PC-9 (cell line): ENCODE data around the gene TMOD3. TPM values are rescaled to one million over a fixed set of nuclear protein-coding genes. Genes with fewer than 3 reads are reported as not detected.

Source experiments
- BruUV-seq: library from RNA; stranded (reverse); fragments of 400-500 nt; replicated peaks from 2 replicates; lab custom pipeline; 2021; lab: Mats Ljungman, UMichigan
- CTCF ChIA-PET: fragments of 300-600 bp; sonication (Branson Sonifier 250); formaldehyde crosslinking; loops from one replicate; lab custom pipeline; 2022; ENCODE audit warnings: antibody characterized with exemption; lab: Charles Lee
- POLR2A ChIA-PET: fragments of 300-600 bp; sonication (Branson Sonifier 250); formaldehyde crosslinking; loops from one replicate; lab custom pipeline; 2022; ENCODE audit warnings: antibody characterized with exemption; ENCODE audit not compliant: unreplicated experiment; lab: Charles Lee
- DNase-seq, 2 experiments: peaks; one replicate each; pipeline versions ENCODE4 v3.0.0 to v3.0.0-alpha.2; 2015 to 2022; ENCODE audit warnings: mixed read lengths in 1 of 2
- H2AFZ ChIP-seq: fragments of 200-600 bp; sonication (generic); 2 replicates; pipeline ENCODE4 v1.8.1; 2017; ENCODE audit warnings: antibody characterized with exemption
- H3F3A ChIP-seq: fragments of 200-600 bp; sonication (generic); 2 replicates; pipeline ENCODE4 v1.8.1; 2017; ENCODE audit warnings: antibody characterized with exemption, mild to moderate bottlenecking, low read depth; ENCODE audit not compliant: insufficient read depth
- H3K27ac ChIP-seq: fragments of 200-600 bp; sonication (generic); 2 replicates; pipeline ENCODE4 v1.6.1; 2016; ENCODE audit warnings: mixed run types
- H3K27me3 ChIP-seq: fragments of 200-600 bp; sonication (generic); 2 replicates; pipeline ENCODE4 v1.6.1; 2016; ENCODE audit warnings: low read depth, mixed run types; ENCODE audit not compliant: insufficient read depth
- H3K36me3 ChIP-seq: fragments of 200-600 bp; sonication (generic); 2 replicates; pipeline ENCODE4 v1.6.1; 2016; ENCODE audit warnings: low read depth, mixed run types
- H3K4me1 ChIP-seq: fragments of 200-600 bp; sonication (generic); replicated peaks from 2 replicates; pipeline ENCODE4 v1.6.1; 2016; ENCODE audit warnings: mixed run types; ENCODE audit not compliant: insufficient read depth
- H3K4me2 ChIP-seq: fragments of 200-600 bp; sonication (generic); 2 replicates; pipeline ENCODE4 v1.6.1; 2017; ENCODE audit warnings: mixed run types
- H3K4me3 ChIP-seq: fragments of 200-600 bp; sonication (generic); 2 replicates; pipeline ENCODE4 v1.6.1; 2016; ENCODE audit warnings: mixed run types
- H3K79me2 ChIP-seq: fragments of 200-600 bp; sonication (generic); 2 replicates; pipeline ENCODE4 v1.6.1; 2017; ENCODE audit warnings: low read depth, mixed run types
- H3K9me2 ChIP-seq: fragments of 200-600 bp; sonication (generic); 2 replicates; pipeline ENCODE4 v1.8.1; 2017; ENCODE audit warnings: mild to moderate bottlenecking; ENCODE audit not compliant: insufficient read depth
- H3K9me3 ChIP-seq: fragments of 200-600 bp; sonication (generic); 2 replicates; pipeline ENCODE4 v1.8.1; 2016; ENCODE audit warnings: low read depth; ENCODE audit not compliant: insufficient read depth
- H4K20me1 ChIP-seq: fragments of 200-600 bp; sonication (generic); 2 replicates; pipeline ENCODE4 v1.8.1; 2017; ENCODE audit not compliant: insufficient read depth
- EZH2 ChIP-seq: fragments of 200-600 bp; sonication (generic); IDR thresholded peaks from 2 replicates; pipeline ENCODE4 v1.8.0; 2017; ENCODE audit warnings: antibody characterized with exemption, low read depth
- intact Hi-C: fragments of 100-400 bp; cut with micrococcal nuclease; formaldehyde crosslinking; loops from one replicate; pipeline ENCODE4 v1.10.0; 2022; ENCODE audit not compliant: unreplicated experiment
- total RNA-seq: library from RNA; stranded (reverse); gene quantifications from 2 replicates; pipeline ENCODE4 v1.2.3, GENCODE V29; 2021
- TF ChIP-seq, protein P1 (sequence below): fragments of 200-600 bp; sonication (generic); conservative IDR thresholded peaks from 2 replicates; pipeline ENCODE4 v1.6.1; 2017; ENCODE audit warnings: mixed run types, antibody characterized with exemption, mild to moderate bottlenecking, moderate library complexity

The TMOD3 gene
- total RNA-seq, 1 experiment from 2014 or later: 125 TPM

DNA sequence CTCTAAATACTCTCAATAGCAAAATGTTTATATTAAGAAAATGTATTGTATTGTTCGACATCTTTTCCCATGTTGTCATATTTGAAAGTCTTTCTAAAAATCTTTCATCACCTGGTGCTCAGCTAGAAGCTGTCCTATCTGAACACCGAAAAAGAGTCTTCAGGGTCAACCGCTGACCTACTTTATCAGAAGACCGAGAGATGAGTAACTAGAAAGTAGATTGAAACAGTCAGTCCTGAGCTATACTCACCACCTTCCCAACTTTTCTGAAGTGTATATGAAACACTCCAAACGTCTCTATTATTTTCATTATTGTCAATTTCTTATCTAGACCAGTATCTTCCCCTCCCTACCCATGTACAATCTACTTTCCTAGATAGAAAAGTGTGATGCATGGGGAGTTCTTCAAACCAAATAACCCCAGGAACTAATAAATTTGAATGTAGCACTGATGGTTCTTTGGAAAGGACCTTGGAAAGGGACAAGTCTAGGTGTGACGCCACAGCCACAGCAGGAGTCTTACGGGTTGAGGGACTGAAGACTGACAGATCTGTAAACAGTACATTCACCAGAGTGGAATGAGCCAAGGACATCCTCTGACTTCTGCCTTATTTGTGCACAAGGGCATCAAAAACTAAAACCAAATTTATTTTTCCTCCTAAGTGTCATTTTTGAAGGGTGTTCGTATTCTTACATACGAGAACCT, 58.6 kb downstream of the TMOD3 start:
- no peak for TF ChIP-seq EZH2
- TF ChIP-seq, protein P1, sequence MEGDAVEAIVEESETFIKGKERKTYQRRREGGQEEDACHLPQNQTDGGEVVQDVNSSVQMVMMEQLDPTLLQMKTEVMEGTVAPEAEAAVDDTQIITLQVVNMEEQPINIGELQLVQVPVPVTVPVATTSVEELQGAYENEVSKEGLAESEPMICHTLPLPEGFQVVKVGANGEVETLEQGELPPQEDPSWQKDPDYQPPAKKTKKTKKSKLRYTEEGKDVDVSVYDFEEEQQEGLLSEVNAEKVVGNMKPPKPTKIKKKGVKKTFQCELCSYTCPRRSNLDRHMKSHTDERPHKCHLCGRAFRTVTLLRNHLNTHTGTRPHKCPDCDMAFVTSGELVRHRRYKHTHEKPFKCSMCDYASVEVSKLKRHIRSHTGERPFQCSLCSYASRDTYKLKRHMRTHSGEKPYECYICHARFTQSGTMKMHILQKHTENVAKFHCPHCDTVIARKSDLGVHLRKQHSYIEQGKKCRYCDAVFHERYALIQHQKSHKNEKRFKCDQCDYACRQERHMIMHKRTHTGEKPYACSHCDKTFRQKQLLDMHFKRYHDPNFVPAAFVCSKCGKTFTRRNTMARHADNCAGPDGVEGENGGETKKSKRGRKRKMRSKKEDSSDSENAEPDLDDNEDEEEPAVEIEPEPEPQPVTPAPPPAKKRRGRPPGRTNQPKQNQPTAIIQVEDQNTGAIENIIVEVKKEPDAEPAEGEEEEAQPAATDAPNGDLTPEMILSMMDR: no peak
- peaks cover 22% of the 10 kb centered on the region for H3K79me2 ChIP-seq
- peak in 1 of 2 experiments; percentile 46 for DNase-seq
- H3K4me2 ChIP-seq: peak overlapping the region; percentile 21
- H3K9me3 ChIP-seq: no peaks in the 10 kb centered on the region
- peaks cover 9% of the 10 kb centered on the region for H3K4me1 ChIP-seq
- intact Hi-C loops: no loop called here
- POLR2A ChIA-PET: no interaction called here
- no TSS peak for BruUV-seq
- peak overlapping the region; percentile 55 for H3K27ac ChIP-seq
- H3K9me2 ChIP-seq: no peaks in the 10 kb centered on the region
- H3K36me3 ChIP-seq: 0 out of 2 replicates have a peak, but pooled peaks cover 4% of the 10 kb centered on the region
- H3K27me3 ChIP-seq: no peaks in the 10 kb centered on the region
- peaks cover 7% of the 10 kb centered on the region; the same call in 1 of the 2 replicates for H4K20me1 ChIP-seq
- H2AFZ ChIP-seq: no peak overlapping the region
- H3F3A ChIP-seq: peaks cover 16% of the 10 kb centered on the region; the same call in 1 of the 2 replicates
- CTCF ChIA-PET: interaction anchor here (0.7 to 1.4 kb wide), 3 partner anchors 16 to 258 kb away, joined by 3 read pairs; no protein-coding TSS in a partner anchor
- no peak overlapping the region for H3K4me3 ChIP-seq

DNA sequence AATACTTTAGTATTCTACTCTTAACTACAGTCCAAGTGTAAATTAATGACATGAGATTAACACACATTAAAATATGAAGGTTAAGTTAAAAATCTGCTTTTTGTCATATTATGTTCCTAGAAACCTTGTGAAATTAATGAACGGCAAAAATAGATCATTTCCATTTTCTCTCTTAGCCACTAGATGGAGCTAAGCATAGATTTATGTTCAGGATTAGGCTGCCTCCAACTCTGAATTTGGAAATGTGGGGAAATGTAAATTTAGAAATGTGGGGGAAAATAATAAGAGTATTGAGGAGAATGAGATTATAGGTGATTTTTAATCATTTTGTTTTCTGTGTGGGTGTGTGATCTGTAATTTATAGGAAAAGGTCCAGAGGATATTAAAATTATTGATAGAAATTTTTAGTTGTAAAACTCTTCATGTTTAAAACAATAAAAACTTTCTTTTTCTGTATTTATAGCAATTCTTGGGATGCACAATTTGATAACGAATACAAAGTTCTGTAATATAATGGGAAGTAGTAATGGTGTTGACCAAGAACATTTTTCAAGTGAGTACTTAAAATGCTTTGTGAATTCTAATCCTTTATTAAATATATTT, 59.2 kb downstream of the TMOD3 start:
- H3K27me3 ChIP-seq: no peaks in the 10 kb centered on the region
- intact Hi-C loops: no loop called here
- CTCF ChIA-PET: interaction anchor here (0.6 to 1.4 kb wide), 4 partner anchors 11 to 258 kb away, joined by 3 read pairs; no protein-coding TSS in a partner anchor
- peak overlapping the region; percentile 21 for H3K4me2 ChIP-seq
- H3K4me3 ChIP-seq: no peak overlapping the region
- no peak overlapping the region for H2AFZ ChIP-seq
- H3K36me3 ChIP-seq: 0 out of 2 replicates have a peak, but pooled peaks cover 4% of the 10 kb centered on the region
- no peaks in the 10 kb centered on the region for H3K9me3 ChIP-seq
- no peaks in the 10 kb centered on the region for H3K9me2 ChIP-seq
- TF ChIP-seq, protein P1: peak; percentile 78
- TF ChIP-seq EZH2: no peak
- peaks cover 16% of the 10 kb centered on the region; the same call in 1 of the 2 replicates for H3F3A ChIP-seq
- no peak for DNase-seq
- H3K79me2 ChIP-seq: peaks cover 15% of the 10 kb centered on the region
- POLR2A ChIA-PET: no interaction called here
- peak overlapping the region; percentile 55 for H3K27ac ChIP-seq
- peaks cover 7% of the 10 kb centered on the region; the same call in 1 of the 2 replicates for H4K20me1 ChIP-seq
- no TSS peak for BruUV-seq
- peaks cover 9% of the 10 kb centered on the region for H3K4me1 ChIP-seq

DNA sequence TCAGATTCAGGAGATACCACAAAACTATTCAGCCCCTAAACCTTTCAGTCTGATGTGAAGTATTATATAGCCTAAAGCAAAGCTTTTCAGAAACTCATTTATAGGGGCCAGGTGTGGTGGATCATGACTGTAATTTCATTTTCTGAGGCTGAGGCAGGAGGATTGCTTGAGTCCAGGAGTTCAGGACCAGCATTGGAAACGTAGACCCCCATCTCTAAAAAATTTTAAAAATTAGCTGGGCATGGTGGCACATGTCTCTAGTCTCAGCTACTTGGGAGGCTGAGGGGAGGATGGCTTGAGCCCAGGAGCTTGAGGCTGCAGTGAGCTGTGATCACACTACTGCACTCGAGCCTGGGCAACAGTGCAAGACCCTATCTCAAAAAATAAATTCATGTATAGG, 60.0 kb downstream of the TMOD3 start:
- H3F3A ChIP-seq: peaks cover 16% of the 10 kb centered on the region; the same call in 1 of the 2 replicates
- TF ChIP-seq EZH2: no peak
- TF ChIP-seq, protein P1: no peak
- H3K9me3 ChIP-seq: no peaks in the 10 kb centered on the region
- ChIA-PET CTCF (interaction anchor here (0.5 to 0.6 kb wide), 2 partner anchors 16 to 34 kb away, joined by 3 to 4 read pairs; no protein-coding TSS in a partner anchor), POLR2A (interaction anchor here (0.5 kb wide), 1 partner anchor 375 kb away, joined by 19 read pairs; no protein-coding TSS in a partner anchor)
- no TSS peak for BruUV-seq
- H3K9me2 ChIP-seq: no peaks in the 10 kb centered on the region
- no peaks in the 10 kb centered on the region for H3K27me3 ChIP-seq
- no peak overlapping the region for H2AFZ ChIP-seq
- H3K27ac ChIP-seq: no peak overlapping the region
- H3K4me3 ChIP-seq: no peak overlapping the region
- no peak overlapping the region for H3K4me2 ChIP-seq
- intact Hi-C loops: no loop called here
- DNase-seq: no peak
- 0 out of 2 replicates have a peak, but pooled peaks cover 4% of the 10 kb centered on the region for H3K36me3 ChIP-seq
- peaks cover 9% of the 10 kb centered on the region for H3K79me2 ChIP-seq
- H3K4me1 ChIP-seq: peaks cover 9% of the 10 kb centered on the region
- peaks cover 7% of the 10 kb centered on the region; the same call in 1 of the 2 replicates for H4K20me1 ChIP-seq
